Mucosa of rectum (tissue), 2 donors: ENCODE measurements around the gene ATXN10.

Experiments used
- H3K27ac ChIP-seq, 2 donors: one replicate each; pipeline ENCODE4 v1.7.0; 2013; ENCODE audit warnings: inconsistent platforms in 2 of 2, low read depth in 2 of 2, low read length in 2 of 2
- H3K27me3 ChIP-seq, 2 donors: one replicate each; pipeline ENCODE4 v1.7.0; 2013; ENCODE audit warnings: low read length in 2 of 2; ENCODE audit not compliant: control insufficient read depth in 2 of 2, insufficient read depth in 2 of 2
- H3K36me3 ChIP-seq, 2 donors: one replicate each; pipeline ENCODE4 v1.7.0; 2013; ENCODE audit warnings: low read length in 2 of 2; ENCODE audit not compliant: control insufficient read depth in 2 of 2, insufficient read depth in 2 of 2
- H3K4me1 ChIP-seq, 2 donors: one replicate each; pipeline ENCODE4 v1.7.0; 2013; ENCODE audit warnings: low read length in 2 of 2, mild to moderate bottlenecking in 1 of 2; ENCODE audit not compliant: control insufficient read depth in 2 of 2, insufficient read depth in 2 of 2
- H3K4me3 ChIP-seq, 2 donors: one replicate each; pipeline ENCODE4 v1.7.0; 2013; ENCODE audit warnings: low read length in 2 of 2
- H3K9ac ChIP-seq, 2 donors: one replicate each; pipeline ENCODE4 v1.7.0; 2013; ENCODE audit warnings: low read length in 2 of 2, low read depth in 1 of 2, mild to moderate bottlenecking in 1 of 2
- H3K9me3 ChIP-seq, 2 donors: one replicate each; pipeline ENCODE4 v1.7.0; 2013; ENCODE audit warnings: low read length in 2 of 2; ENCODE audit not compliant: control insufficient read depth in 2 of 2
- donor health status: healthy.
- donor health status: Normal muscosa, but diverticular disease.

Gene ATXN10

GRCh38 chr22:45860201-45860600, 188.6 kb downstream of the ATXN10 start:
- peaks cover 0 to 2% of the 10 kb centered on the region in 2 donors for H3K4me1 ChIP-seq
- peaks cover 0 to 1% of the 10 kb centered on the region in 2 donors for H3K27me3 ChIP-seq
- peaks cover 0 to 2% of the 10 kb centered on the region in 2 donors for H3K36me3 ChIP-seq
- H3K9ac ChIP-seq, result no peak overlapping the region
- no peaks in the 10 kb centered on the region for H3K9me3 ChIP-seq
- no peak overlapping the region for H3K4me3 ChIP-seq
- no peak overlapping the region for H3K27ac ChIP-seq

- H3K9ac ChIP-seq, result no peak overlapping the region
- H3K27ac ChIP-seq, result no peak overlapping the region
- H3K4me1 ChIP-seq, result peaks cover 0 to 2% of the 10 kb centered on the region in 2 donors
- H3K36me3 ChIP-seq, result no peaks in the 10 kb centered on the region
- H3K9me3 ChIP-seq, result no peaks in the 10 kb centered on the region
- H3K27me3 ChIP-seq, result peaks cover 0 to 6% of the 10 kb centered on the region in 2 donors
- no peak overlapping the region for H3K4me3 ChIP-seq
Observed at GRCh38 chr22:45861259-45861658, 189.6 kb downstream of the ATXN10 start.

GRCh38 chr22:45863981-45864751, 192.5 kb downstream of the ATXN10 start:
- Histone ChIP-seq H3K27ac (no peak overlapping the region), H3K9me3 (no peaks in the 10 kb centered on the region), H3K9ac (no peak overlapping the region), H3K36me3 (no peaks in the 10 kb centered on the region), H3K27me3 (peaks cover 3 to 15% of the 10 kb centered on the region in 2 donors), H3K4me1 (peaks cover 0 to 4% of the 10 kb centered on the region in 2 donors), H3K4me3 (no peak overlapping the region)

GRCh38 chr22:45864959-45865476, 193.4 kb downstream of the ATXN10 start:
- Histone ChIP-seq H3K9me3 (no peaks in the 10 kb centered on the region), H3K36me3 (no peaks in the 10 kb centered on the region), H3K27me3 (peaks cover 4 to 15% of the 10 kb centered on the region in 2 donors), H3K27ac (no peak overlapping the region), H3K4me3 (no peak overlapping the region), H3K4me1 (peaks cover 0 to 4% of the 10 kb centered on the region in 2 donors), H3K9ac (no peak overlapping the region)

GRCh38 chr22:45865561-45866125, 194.0 kb downstream of the ATXN10 start:
- Histone ChIP-seq H3K36me3 (no peaks in the 10 kb centered on the region), H3K9me3 (no peaks in the 10 kb centered on the region), H3K4me1 (peaks cover 0 to 4% of the 10 kb centered on the region in 2 donors), H3K4me3 (no peak overlapping the region), H3K27me3 (peaks cover 4 to 15% of the 10 kb centered on the region in 2 donors), H3K9ac (no peak overlapping the region), H3K27ac (no peak overlapping the region)

GRCh38 chr22:45866126-45866645, 194.6 kb downstream of the ATXN10 start:
- H3K4me3 ChIP-seq, result no peak overlapping the region
- peaks cover 4 to 15% of the 10 kb centered on the region in 2 donors for H3K27me3 ChIP-seq
- H3K9me3 ChIP-seq, result no peaks in the 10 kb centered on the region
- H3K27ac ChIP-seq, result no peak overlapping the region
- no peak overlapping the region for H3K9ac ChIP-seq
- peaks cover 0 to 4% of the 10 kb centered on the region in 2 donors for H3K4me1 ChIP-seq
- no peaks in the 10 kb centered on the region for H3K36me3 ChIP-seq

GRCh38 chr22:45866646-45867117, 195.0 kb downstream of the ATXN10 start:
- no peak overlapping the region for H3K4me3 ChIP-seq
- H3K9ac ChIP-seq, result no peak overlapping the region
- peaks cover 0 to 4% of the 10 kb centered on the region in 2 donors for H3K4me1 ChIP-seq
- H3K9me3 ChIP-seq, result no peaks in the 10 kb centered on the region
- peaks cover 4 to 15% of the 10 kb centered on the region in 2 donors for H3K27me3 ChIP-seq
- H3K36me3 ChIP-seq, result no peaks in the 10 kb centered on the region
- H3K27ac ChIP-seq, result no peak overlapping the region

GRCh38 chr22:45867118-45867905, 195.7 kb downstream of the ATXN10 start:
- no peaks in the 10 kb centered on the region for H3K9me3 ChIP-seq
- no peaks in the 10 kb centered on the region for H3K36me3 ChIP-seq
- no peak overlapping the region for H3K27ac ChIP-seq
- H3K27me3 ChIP-seq, result peaks cover 4 to 15% of the 10 kb centered on the region in 2 donors
- peaks cover 0 to 4% of the 10 kb centered on the region in 2 donors for H3K4me1 ChIP-seq
- H3K4me3 ChIP-seq, result no peak overlapping the region
- no peak overlapping the region for H3K9ac ChIP-seq

- Histone ChIP-seq H3K4me3 (no peak overlapping the region), H3K9me3 (no peaks in the 10 kb centered on the region), H3K27me3 (peaks cover 4 to 15% of the 10 kb centered on the region in 2 donors), H3K9ac (no peak overlapping the region), H3K4me1 (peaks cover 0 to 4% of the 10 kb centered on the region in 2 donors), H3K36me3 (no peaks in the 10 kb centered on the region), H3K27ac (no peak overlapping the region)
Observed at GRCh38 chr22:45867906-45868555, 196.4 kb downstream of the ATXN10 start.
